NCI-H2171 treated with DMSO at 0.1 percent for 48 hours (cell line): ENCODE data around the gene TTC9B.
"Not testable (repeated sequence)": the region's sequence is repeated elsewhere in the genome, so short reads cannot be mapped to it uniquely, and the experiment has no call there.

Experiments used
- DNase-seq: peaks from one replicate; lab custom pipeline; 2025; lab: John Stamatoyannopoulos, UW

TTC9B gene

DNA sequence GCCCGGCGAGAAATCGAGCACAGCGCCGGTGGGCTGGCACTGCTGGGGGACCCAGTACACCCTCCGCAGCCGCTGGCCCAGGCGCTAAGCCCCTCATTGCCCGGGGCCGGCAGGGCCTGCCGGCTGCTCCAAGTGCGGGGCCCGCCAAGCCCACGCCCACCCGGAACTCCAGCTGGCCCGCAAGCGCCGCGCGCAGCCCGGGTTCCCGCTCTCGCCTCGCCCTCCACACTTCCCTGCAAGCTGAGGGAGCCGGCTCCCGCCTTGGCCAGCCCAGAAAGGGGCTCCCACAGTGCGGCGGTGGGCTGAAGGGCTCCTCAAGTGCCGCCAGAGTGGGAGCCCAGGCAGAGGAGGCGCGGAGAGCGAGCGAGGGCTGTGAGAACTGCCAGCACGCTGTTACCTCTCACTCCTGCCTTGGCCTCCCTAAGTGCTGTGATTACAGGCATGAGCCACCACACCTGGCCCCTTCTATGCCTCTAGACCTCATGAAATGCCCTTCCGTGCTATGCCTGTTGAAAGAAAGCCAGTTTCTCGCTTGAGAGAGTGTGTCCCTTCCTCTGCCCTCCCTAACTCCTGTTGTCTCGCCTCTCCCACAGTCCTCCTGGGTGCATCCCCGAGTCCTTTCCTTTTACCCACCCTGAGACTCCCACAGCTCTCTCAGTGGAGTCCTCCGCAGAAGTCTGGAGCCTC, 47.7 kb downstream of the TTC9B start:
- not testable (repeated sequence) for DNase-seq

DNA sequence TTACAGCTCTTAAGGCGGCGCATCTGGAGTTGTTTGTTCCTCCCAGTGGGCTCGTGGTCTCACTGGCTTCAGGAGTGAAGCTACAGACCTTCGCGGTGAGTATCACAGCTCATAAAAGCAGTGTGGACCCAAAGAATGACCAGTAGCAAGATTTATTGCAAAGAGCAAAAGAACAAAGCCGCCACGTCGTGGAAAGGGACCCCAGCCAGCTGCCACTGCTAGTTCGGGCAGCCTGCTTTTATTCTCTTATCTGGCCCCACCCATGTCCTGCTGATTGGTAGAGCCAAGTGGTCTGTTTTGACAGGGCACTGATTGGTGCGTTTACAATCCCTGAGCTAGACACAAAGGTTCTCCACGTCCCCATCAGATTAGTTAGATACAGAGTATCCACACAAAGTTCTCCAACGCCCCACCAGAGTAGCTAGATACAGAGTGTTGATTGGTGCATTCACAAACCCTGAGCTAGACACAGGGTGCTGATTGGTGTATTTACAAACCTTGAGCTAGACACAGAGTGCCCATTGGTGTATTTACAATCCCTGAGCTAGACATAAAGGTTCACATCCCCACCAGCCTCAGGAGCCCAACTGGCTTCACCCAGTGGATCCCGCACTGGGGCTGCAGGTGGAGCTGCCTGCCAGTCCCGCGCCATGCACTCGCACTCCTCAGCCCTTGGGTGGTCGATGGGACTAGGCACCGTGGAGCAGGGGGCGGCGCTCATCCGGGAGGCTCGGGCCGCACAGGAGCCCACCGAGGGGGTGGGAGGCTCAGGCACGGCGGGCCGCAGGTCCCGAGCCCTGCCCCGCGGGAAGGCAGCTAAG, 48.5 kb downstream of the TTC9B start:
- DNase-seq: not testable (repeated sequence)
